NCI-H446 (cell line): Measurements from ENCODE around the gene SCRT2.
A peak's percentile ranks its signal among the peaks of the same experiment; 100 is the strongest.
"Not testable (repeated sequence)": the region's sequence is repeated elsewhere in the genome, so short reads cannot be mapped to it uniquely, and the experiment has no call there.

Source experiments
- DNase-seq, 2 experiments: peaks; one replicate each; lab custom pipeline; 2025; lab: John Stamatoyannopoulos, UW

The SCRT2 gene

DNA sequence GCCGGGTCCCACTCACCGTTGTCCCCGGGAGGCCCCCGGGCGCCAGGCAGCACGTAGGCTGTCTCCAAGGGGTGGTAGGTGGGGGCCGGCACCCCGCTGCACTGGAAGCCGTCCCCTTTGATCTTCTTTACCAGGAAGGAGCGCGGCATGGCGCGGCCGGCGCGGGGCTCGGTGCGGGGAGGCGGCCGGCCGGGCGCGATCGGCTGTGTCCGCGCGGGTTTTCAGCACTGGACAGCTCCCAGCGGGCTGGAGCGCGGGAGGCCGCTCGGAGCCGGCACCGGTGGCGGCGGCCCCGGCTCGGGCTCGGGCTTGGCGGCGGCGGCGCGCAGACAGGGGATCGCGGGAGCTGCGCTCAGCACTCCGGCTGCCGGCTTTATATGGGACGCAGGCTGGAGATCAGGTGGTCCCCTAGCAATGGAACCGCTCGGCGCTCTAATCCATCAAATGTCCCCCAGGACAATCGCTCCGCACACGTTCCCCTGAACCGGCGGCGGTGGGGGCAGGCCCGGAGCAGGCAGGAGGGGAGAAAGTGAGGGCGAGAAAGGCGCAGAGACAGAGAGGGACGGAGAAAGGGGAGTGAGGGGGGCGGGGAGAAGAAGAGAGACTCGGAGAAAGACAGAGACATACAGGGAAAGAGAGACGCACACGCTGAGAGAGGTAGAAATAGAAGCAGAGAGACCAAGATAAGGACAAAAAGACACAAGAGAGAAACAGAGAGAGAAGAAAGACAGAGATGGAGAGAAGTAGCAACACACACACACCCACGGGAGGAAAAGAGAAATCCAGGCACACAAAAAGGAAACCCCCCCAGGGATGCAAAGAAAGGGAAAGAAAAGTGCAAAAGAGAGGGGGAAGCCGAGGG, at the start of gene SCRT2:
TSS of gene SCRT2 (minus strand) at position 350 of the 862 bp plus-strand sequence. CDS start at position 149, 201 bp downstream.
- peak in 1 of 2 experiments; percentile 18 for DNase-seq

DNA sequence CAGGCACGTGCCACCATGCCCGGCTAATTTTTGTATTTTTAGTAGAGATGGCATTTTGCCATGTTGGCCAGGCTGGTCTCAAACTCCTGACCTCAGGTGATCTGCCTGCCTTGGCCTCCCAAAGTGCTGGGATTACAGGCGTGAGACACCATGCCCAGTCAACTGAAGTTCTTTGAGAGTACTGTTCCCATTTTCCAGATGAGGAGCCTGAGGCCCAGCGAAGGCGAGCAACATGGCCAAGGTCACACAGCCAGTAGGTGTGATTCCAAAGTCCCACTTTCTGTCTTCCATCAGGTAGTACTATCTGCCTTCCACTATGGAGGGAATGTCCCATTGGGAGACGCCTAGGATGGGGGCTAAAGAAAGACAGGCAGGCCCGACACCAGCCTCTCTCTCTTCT, 49.2 kb upstream of the SCRT2 start:
- DNase-seq = not testable (repeated sequence)

DNA sequence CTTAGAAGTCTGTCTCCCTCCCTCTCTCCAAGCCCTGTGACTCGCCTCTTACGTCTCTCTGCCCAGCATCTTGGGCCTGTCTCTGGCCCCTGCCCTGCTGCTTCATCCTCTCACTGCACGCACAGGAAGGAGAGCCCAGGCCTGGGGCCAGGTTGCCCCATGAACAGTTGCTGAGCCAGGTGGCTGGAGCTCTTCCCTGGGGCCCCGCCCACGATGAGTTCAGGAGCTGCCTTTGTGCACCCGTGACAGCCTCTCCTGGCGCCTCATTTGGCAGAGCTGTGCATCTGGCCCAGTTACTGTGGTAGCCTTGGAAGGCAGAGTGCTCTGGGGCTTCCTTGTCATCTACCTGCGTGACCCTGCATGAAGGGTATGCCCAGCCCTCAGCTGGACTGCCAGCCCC, 48.2 kb upstream of the SCRT2 start:
- peak in 1 of 2 experiments; percentile 39 for DNase-seq

DNA sequence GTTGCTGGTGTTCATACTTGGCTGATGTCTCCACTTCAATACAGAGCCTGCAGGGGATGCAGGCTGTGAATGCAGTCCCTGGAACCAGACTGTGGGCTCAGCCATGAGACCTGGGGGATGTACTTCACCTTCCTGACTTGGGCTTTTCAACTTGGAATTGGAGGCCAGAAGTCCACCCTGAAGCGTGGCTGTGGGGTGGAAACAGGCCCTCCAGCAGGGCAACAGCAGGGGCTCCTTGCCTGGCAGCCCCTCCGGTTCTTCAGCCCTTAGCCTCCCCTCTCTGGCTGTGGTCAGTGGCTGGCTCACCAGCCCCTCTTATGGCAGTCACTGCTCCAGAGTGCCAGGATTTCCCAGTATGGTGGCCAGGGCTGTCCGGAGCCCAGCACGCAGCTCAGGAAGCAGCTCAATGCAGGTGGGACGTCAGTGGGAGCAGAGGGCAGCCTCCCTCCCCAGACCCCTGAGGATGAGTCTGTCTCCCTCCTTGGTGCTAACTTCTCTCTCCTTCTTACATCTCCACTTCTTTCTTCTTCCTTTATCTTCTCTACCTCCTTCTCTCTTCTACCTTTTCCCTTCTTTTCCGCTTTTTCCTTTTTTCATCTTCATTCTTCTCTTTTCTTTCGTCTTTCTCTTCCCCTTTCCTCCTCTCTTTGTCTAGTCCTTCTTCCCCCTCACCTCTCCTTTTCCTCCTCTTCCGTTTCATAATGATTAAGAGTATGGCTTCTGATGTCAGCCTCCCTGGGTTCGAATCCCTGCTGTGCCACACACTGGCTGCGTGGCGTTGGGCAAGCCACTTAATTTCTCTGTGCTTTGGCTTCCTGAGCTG, 47.4 kb upstream of the SCRT2 start:
- no peak for DNase-seq

DNA sequence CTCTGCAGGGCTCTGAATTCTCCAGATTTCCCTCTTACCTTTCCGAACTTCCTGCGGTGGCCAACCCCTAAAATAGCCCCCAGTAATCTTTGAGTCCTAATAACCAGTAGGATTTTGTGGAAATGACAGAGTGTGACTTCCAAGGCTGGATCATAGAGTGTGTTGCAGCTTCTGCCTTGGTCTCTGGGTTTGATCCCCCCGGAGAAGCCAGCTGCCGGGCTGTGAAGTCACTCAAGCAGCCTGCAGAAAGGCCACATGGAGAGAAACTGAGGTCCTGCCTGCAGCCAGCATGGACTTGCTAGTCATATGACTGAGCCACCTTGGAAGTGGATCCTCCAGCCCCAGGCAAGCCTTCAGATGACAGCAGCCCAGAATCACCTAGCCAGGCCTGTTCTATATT, 46.3 kb upstream of the SCRT2 start:
- no peak for DNase-seq

DNA sequence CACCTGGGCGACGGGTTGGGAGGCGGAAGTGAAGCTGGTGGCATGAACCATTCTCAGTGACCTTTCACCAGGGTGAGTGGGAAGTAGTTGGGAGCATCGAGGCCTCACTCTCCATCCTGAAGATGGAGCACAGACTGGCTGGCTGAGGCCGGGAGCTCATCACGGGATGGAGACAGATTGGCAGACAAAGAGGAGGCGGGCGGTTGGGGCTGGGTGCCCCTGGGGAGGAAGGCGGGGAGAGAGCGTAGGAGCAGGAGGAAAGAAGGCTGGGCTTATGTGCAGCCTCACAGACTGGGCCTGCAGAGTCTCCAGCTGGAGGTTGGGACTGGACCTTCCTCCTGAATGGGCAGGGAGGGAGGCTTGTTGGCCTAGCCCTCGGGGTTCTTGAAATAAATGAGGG, 44.2 kb upstream of the SCRT2 start:
- DNase-seq = peak in 1 of 2 experiments; percentile 8

DNA sequence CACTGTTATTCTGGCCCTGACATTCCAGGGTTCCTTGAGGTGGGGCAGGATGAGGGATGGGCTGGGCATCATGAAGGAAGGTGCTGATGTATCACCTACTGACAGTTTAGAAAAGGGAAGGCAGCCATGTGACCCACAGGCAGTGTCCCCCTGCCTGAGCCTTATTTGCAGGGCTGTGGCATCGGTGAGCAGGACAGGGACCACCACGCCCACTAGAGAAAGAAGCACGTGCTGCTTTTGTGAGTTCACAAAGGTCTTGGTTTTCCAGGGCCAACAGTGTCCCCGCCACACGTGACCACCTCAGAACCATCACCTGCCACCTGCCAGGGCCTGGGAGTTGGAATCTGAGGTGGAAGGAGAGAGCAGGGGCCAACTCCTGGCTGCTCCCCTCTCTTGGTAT, 43.5 kb upstream of the SCRT2 start:
- DNase-seq = no peak

DNA sequence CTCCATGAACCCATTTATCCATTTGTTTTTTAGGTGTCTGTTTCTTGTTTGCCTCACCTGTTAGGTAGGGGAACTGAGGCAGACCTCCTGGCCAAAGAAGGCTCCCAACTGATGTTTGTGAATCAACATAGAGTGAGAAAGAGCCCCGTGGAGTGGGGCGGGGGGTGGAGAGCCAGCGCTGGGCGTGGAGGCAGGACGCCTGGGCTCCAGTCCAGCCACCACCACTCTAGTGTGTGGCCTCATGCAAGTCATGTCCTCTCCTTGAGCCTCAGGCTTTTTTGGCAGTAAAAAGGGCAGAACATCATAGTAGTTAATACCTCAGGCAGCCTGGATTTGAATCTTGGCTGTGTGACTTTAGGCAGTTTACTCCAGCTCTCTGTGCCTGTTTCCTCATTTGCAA, 42.2 kb upstream of the SCRT2 start:
- DNase-seq = no peak

DNA sequence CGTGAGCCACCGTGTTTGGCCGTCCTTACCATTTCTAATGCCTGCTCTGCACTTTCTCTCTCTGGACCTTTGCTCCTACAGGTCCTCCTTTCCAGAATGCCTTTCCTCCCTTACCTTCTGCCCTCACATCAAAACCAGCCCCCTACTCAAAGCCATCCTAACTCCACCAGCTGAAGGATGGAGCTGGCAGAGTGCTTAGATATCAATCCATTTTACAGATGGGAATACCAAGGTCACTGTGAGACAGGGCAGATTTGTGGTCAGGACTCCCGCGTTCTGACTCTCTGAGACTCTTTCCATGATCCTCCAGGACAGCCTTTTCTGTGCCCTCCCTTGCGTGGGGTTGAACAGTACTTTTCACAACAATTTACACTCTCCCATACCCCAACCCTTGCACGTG, 41.7 kb upstream of the SCRT2 start:
- DNase-seq = no peak

DNA sequence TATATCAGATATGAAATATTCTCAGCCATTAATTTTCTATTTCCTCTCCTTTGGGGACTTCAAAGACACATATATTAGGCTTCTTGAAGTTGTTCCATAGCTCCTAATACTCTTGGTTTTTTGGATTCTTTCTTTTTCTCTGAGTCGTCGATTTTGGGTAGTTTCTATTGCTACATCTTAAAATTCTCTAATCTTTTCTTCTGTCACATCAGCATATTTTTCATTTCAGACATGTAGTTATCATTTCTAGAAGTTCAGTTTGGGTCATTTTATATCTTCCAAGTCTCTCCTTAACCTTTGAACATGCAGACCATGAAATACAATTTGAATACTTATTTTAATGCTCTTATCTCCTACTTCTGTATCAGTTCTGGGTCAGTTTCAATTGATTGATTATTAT, 38.9 kb upstream of the SCRT2 start:
- no peak for DNase-seq

DNA sequence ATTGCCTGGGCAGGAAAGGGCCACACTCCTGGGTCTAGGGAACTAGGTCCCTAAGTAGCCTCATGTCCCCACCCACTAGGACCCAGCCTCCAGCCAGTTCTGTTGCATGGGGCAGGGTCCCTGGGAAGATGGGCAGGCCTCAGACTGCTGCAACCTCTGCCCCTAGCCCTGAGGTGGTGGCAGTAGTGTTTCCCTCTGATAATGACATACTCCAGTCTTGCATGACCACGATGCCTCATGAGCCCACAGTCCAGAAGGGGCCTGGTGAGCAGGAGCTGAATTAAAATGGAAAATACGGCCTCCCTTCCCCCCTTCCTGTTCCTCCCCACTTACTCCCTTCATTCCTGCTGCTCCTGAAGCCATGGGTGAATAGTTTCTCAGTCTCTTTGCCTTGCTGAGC, 36.0 kb upstream of the SCRT2 start:
- DNase-seq = no peak

DNA sequence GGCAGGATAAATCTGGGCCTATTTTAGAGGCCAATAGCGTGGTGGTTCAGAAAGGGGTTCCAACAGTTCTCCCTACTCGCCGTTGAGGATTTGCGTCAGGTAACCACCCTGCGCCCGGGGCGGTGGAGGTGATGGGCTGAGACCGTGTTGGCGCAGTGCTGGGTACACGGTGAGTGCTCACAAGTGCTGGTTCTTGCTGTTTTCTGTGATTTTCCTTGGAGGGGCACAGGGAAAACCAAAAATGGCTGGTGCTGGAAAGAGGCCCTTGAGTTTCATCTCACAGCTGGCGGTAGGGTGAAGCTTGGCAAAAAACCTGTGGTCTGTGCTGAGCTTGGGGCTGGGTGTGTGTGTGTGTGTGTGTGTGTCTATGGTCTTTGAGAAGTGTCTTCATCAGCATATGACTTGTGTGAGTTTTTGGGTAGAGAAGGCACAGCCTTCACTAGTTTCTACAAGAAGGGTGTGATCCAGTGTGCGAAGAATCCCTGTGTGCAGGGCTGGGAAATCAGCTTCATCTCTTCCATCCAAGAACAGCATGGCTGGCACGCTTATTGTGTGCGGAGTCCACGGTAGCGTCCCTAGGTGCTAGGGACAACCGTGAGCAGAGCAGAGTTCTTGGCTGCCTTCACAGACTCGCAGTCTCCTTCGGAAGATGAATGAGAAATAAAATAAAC, 35.3 kb upstream of the SCRT2 start:
- DNase-seq = no peak

DNA sequence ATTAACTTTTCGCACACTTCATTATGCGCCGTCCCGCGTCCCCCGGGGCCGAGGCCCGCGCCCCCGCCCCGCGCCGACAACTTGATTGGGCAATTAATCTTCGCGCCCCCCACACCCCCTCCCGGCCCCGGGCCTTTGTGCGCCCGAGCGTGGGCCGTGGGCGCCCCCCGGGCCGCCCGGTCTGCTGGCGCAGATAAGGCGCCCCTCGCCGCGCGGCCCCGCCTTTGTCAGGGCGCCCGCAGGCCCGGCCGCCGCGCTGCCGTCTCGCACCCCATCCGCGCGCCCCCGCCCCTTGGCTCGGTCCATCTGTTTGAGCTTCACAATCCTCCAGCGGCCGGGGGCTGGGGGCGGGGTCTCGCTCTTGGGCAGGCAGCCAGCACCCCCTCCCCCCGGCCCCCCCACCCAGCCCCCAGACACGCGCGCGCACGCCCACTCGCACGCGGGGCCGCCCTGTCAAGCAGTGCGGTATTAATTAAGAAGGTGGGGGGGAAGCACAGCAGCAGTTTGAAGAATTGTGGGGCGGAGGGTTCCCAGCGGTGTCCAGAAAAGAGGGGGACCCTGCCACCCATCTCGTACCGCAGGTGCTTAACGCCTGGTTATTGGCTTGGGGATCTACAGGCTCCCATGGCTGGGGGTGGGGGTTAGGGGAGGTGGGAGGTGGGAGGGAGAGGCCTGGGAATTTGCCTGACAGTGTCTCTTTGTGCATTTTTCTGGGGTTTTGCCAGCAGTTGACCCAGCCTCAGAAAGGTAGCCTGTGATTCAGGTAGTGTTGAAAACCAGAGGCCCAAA, 34.6 kb upstream of the SCRT2 start:
- no peak for DNase-seq

DNA sequence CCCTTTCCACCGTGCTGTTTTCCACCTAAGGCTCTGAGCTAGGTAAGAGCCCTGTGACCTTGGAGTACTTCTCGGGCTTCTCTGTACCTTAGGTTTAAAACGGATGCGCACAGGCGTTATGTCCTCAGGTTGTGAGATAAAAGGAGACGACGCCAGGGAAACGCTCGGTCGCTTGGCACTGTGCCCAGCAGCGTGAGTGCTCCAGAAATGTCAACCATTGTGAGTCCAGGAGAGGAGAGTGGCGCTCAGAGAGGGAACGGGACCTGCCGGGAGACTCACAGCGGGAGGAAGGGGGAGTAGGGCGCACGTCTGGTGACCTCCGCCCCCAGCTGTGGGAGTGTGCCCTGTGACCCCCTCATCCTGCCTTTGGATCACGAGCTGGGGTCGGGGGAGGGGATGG, 33.8 kb upstream of the SCRT2 start:
- peak in 1 of 2 experiments; percentile 14 for DNase-seq

DNA sequence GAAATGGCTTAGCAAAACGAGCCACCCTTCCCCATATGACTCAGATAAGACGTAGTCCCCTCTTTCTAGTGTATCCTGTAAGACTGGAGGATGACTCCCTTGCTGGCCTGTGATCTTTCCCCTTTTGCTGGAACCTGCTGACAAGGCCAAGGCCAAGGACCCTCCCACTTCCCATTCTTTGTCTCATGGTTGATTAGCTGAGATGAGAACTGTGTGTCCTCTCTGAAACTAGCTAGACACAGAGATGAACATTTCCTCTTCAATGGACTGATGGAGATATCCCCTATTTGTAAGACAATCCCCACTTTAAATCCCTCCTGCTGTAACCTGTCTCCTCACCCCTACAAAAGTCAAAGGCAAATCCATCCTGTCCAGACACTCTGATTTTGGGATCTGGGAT, 33.4 kb upstream of the SCRT2 start:
- no peak for DNase-seq

DNA sequence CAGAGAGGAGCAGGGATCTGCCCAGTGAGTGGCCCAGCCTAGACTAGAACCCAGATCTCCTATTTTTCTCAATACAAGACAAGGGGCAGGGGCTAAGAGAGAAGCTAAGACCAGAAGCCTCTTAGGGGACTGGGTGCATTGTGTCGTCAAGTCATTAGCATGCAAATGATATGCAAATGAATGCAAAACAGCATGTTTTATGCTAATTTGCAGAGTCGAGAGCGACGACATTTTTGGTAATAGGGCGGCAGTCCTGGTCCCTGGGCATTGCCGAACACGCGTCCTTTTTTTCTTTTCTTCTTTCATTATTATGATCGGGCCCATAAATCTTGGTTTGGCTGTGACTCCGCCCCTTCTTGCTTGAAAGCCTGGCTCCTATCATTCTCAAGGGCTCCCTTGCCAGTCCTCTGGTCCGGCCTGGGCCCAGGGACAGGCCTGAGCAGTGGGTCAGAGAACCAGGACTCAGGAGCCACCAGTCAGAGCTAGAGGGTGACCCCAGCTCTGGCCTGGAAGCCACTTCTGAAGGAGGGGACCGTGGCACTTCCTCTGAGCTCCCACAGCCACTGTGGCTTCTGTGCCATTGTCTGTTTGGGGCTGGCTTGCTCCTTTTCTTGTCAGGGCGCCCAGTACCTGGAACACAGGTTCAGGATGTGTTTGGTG, 32.0 kb upstream of the SCRT2 start:
- DNase-seq = no peak

DNA sequence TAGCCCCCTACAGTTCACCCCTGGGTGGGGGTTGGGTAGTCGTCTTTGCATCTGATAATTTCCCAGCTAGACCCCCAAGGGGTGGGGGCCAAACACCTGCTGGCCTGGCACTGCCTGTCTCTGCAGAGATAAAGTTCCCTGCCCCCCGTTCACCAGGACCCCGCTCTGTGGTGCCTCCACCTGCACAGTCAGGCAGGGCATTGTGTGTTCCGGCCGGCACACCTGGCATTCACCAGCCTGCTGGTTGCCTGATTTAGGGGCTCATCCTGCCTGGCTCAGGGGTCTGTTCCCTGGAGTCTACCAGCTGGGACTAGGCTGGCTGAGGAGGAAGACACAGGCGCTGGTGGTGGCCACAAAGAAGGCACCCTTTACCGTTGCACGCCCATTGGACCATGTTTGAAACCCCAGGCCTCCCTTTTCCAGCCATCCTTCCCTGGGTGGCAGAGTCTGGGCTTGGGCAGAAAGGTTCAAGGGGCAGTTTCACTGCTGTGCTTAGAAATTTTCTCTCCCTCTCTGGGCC, 30.8 kb upstream of the SCRT2 start:
- DNase-seq = no peak

DNA sequence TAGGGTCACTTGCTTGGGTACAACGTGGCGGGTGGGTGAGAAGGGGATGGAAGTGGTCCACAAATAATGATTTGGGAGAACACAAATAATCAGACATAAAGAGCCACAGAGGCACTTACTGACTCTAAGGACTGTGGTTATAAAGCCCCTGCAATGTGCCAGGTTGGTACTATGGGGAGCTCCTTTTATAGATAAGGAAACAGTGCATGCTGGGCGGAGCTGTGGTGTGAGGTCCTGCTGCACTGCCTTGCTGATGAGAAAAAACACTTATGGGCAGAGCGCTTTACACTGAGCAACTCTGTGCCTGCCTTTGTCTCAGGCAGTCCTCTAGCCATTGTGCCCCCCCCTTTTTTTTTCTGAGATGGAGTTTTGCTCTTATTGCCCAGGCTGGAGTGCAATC, 29.1 kb upstream of the SCRT2 start:
- no peak for DNase-seq

DNA sequence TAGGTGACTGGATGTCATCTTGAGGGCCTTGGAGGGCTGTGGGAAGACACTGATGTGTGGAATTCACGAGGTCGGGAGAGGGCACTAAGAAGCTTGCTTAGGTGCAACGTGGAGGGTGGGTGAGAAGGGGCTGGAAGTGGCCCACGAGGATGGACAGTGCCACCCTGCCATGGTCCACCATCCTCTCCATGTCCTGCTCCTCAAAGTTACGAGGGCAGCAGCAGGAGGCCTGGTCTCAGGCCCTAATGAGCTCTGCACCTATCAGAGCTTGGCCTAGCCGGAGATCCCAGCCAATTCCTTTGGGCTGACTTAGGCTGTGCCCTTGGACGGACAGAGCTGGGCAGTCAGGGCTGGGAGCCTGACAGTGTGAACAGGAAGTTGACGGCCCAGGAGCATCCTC, 27.8 kb upstream of the SCRT2 start:
- no peak for DNase-seq

DNA sequence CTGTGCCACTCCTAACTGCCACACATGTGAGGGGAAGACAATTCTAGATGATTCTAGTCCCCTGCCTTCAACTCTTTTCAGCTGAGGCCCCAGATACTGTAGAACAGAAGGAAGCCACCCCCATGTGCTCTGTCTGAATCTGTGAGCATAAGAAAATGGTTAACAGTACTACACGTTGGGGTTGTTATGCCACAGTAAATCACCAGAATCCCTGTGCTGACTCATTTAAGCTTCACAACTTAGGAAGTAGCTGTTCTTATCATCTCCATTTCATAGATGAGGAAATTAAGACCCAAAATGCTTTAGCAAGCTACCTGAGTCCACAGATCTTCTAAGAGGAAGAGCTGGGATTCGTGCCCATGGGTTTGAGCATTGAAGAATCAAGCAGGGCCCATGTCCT, 27.4 kb upstream of the SCRT2 start:
- DNase-seq = no peak
